BJ (cell line): ENCODE results near the gene PCGF3. TPM values are rescaled to one million over a fixed set of nuclear protein-coding genes. Genes with fewer than 3 reads are reported as not detected.

Experiments
- CTCF ChIA-PET: fragments of 350-600 bp; formaldehyde crosslinking; extraction: SDS; loops from one replicate; lab custom pipeline; 2021; ENCODE audit warnings: antibody characterized with exemption, inconsistent platforms; lab: Yijun Ruan, JAX
- POLR2A ChIA-PET: fragments of 300-600 bp; sonication (Branson Sonifier 250); formaldehyde crosslinking; extraction: SDS; loops from one replicate; lab custom pipeline; 2021; ENCODE audit warnings: antibody characterized with exemption; lab: Charles Lee
- DNase-seq: peaks from one replicate; pipeline ENCODE4 v3.0.0-alpha.2; 2011; ENCODE audit warnings: low read depth
- H3K27me3 ChIP-seq: 2 replicates; pipeline ENCODE4 v1.6.0; 2011; ENCODE audit warnings: low read length; ENCODE audit not compliant: control insufficient read depth, insufficient read depth
- H3K36me3 ChIP-seq: 2 replicates; pipeline ENCODE4 v1.5.1; 2011; ENCODE audit warnings: low read length; ENCODE audit not compliant: control insufficient read depth, insufficient read depth
- H3K4me3 ChIP-seq: 2 replicates; pipeline ENCODE4 v1.5.1; 2011; ENCODE audit warnings: low read depth, mild to moderate bottlenecking, control low read depth, low read length
- polyA plus RNA-seq: library from polyadenylated mRNA; depleted of rRNA; stranded (reverse); fragments of >200 nt; gene quantifications from 2 replicates; pipeline ENCODE4 v1.2.3, GENCODE V29; 2011; rRNA removed
- TF ChIP-seq, protein P1 (sequence below): IDR thresholded peaks from 2 replicates; pipeline ENCODE4 v1.5.1; 2011; ENCODE audit warnings: low read depth, mild to moderate bottlenecking, control low read depth, inconsistent platforms, low read length, moderate library complexity; ENCODE audit not compliant: insufficient read depth

PCGF3 gene
- polyA plus RNA-seq, 1 experiment, result 37.6 TPM

DNA sequence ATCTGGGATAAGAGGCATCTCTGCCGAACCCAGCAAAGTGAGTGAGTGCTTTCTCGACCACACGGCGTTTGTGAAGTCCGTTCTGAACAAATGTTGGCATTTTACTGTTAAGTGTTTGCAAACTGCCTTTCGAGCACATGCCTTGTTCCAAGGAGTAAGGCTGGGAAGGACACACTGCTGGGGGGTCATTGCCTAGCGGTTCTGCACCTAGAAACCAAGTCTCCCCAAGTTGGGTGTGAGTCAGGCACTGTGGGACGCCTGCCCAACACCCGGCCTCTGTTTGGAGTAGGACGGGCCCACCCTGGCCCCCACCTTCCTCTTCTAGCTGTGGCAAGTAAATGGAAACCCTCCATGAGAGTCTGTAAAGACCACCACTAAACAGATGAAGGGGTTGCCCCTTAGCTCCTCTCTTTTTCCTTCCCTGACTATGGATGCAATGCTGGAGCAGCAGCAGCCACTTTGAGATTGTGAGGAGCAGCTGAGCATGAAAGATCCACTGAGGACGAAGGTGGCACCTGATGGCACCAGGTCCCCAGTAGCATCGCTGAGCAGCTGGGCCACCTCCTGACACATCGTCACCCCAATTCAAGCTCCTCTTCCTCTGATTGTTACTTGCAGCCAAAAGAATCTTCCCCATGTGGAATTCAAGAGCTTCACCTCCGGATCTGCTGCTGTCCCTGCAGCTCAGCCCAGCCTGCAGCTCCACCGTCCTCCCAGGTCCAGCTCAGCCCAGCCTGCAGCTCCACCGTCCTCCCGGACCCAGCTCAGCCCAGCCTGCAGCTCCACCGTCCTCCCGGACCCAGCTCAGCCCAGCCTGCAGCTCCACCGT lies 114.0 kb downstream of the PCGF3 start:
- TF ChIP-seq, protein P1, sequence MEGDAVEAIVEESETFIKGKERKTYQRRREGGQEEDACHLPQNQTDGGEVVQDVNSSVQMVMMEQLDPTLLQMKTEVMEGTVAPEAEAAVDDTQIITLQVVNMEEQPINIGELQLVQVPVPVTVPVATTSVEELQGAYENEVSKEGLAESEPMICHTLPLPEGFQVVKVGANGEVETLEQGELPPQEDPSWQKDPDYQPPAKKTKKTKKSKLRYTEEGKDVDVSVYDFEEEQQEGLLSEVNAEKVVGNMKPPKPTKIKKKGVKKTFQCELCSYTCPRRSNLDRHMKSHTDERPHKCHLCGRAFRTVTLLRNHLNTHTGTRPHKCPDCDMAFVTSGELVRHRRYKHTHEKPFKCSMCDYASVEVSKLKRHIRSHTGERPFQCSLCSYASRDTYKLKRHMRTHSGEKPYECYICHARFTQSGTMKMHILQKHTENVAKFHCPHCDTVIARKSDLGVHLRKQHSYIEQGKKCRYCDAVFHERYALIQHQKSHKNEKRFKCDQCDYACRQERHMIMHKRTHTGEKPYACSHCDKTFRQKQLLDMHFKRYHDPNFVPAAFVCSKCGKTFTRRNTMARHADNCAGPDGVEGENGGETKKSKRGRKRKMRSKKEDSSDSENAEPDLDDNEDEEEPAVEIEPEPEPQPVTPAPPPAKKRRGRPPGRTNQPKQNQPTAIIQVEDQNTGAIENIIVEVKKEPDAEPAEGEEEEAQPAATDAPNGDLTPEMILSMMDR, result no peak
- DNase-seq, result no peak
- ChIA-PET POLR2A (no interaction called here), CTCF (no interaction called here)
- H3K27me3 ChIP-seq, result peaks cover 27% of the 10 kb centered on the region
- no peaks in the 10 kb centered on the region for H3K36me3 ChIP-seq
- H3K4me3 ChIP-seq, result no peak overlapping the region

Other genes starting within 250 kb of the PCGF3 start
- 5.7 and 8.8 TPM in 2 replicates for gene ZNF721, start 206.7 kb upstream of the PCGF3 start, polyA plus RNA-seq
- 41.0 and 55.9 TPM in 2 replicates for gene PIGG, start 206.6 kb upstream of the PCGF3 start, polyA plus RNA-seq
- not detected in 2 replicates for gene TMEM271, start 129.5 kb upstream of the PCGF3 start, polyA plus RNA-seq
- gene PDE6B, start 80.3 kb upstream of the PCGF3 start, polyA plus RNA-seq, result 0.10 and 0.22 TPM in 2 replicates
- gene ATP5ME, start 31.6 kb upstream of the PCGF3 start, polyA plus RNA-seq, result 275 and 330 TPM in 2 replicates
- 21.6 and 24.4 TPM in 2 replicates for gene MYL5, start 31.3 kb upstream of the PCGF3 start, polyA plus RNA-seq
- gene SLC49A3, start 16.7 kb upstream of the PCGF3 start, polyA plus RNA-seq, result 1.6 and 2.8 TPM in 2 replicates
- 0.15 TPM in 1 of 2 replicates, not detected in the other for gene CPLX1, start 120.3 kb downstream of the PCGF3 start, polyA plus RNA-seq
- 20.0 and 26.3 TPM in 2 replicates for gene GAK, start 226.5 kb downstream of the PCGF3 start, polyA plus RNA-seq
- 44.7 and 77.8 TPM in 2 replicates for gene TMEM175, start 226.6 kb downstream of the PCGF3 start, polyA plus RNA-seq